GM04503 (cell line): ENCODE results near the gene BASP1.

Experiments
- DNase-seq: peaks from one replicate; pipeline ENCODE4 v3.0.0-alpha.2; 2012; ENCODE audit warnings: low read depth

BASP1 gene

GRCh38 chr5:17217493-17218352, at the start of gene BASP1:
BASP1 (plus strand) TSS chr5:17217631; CDS start chr5:17275217, 57,586 bp downstream.
- DNase-seq, result no peak

- no peak for DNase-seq
Observed at GRCh38 chr5:17169507-17169906, 47.9 kb upstream of the BASP1 start.

- no peak for DNase-seq
Observed at GRCh38 chr5:17172791-17173190, 44.6 kb upstream of the BASP1 start.

GRCh38 chr5:17174965-17175364, 42.5 kb upstream of the BASP1 start:
- no peak for DNase-seq

GRCh38 chr5:17177501-17178372, 39.7 kb upstream of the BASP1 start:
- DNase-seq, result no peak

GRCh38 chr5:17178373-17178675, 39.1 kb upstream of the BASP1 start:
- no peak for DNase-seq

GRCh38 chr5:17180330-17180843, 37.0 kb upstream of the BASP1 start:
- DNase-seq, result no peak

- peak; percentile 83 for DNase-seq
Observed at GRCh38 chr5:17180864-17181723, 36.3 kb upstream of the BASP1 start.

GRCh38 chr5:17182494-17182893, 34.9 kb upstream of the BASP1 start:
- no peak for DNase-seq

- DNase-seq, result no peak
Observed at GRCh38 chr5:17182981-17183380, 34.5 kb upstream of the BASP1 start.

GRCh38 chr5:17183831-17184230, 33.6 kb upstream of the BASP1 start:
- DNase-seq, result no peak

- no peak for DNase-seq
Observed at GRCh38 chr5:17184588-17184987, 32.8 kb upstream of the BASP1 start.

GRCh38 chr5:17185349-17185748, 32.1 kb upstream of the BASP1 start:
- no peak for DNase-seq

- DNase-seq, result peak; percentile 91
Observed at GRCh38 chr5:17185773-17186172, 31.7 kb upstream of the BASP1 start.

GRCh38 chr5:17186256-17186655, 31.2 kb upstream of the BASP1 start:
- no peak for DNase-seq

GRCh38 chr5:17187011-17187785, 30.2 kb upstream of the BASP1 start:
- no peak for DNase-seq

GRCh38 chr5:17187786-17188170, 29.7 kb upstream of the BASP1 start:
- no peak for DNase-seq

- DNase-seq, result no peak
Observed at GRCh38 chr5:17189381-17190036, 27.9 kb upstream of the BASP1 start.

- no peak for DNase-seq
Observed at GRCh38 chr5:17190242-17190778, 27.1 kb upstream of the BASP1 start.

- DNase-seq, result no peak
Observed at GRCh38 chr5:17190799-17191391, 26.5 kb upstream of the BASP1 start.
